Fibroblast of skin of left biceps (primary cell): ENCODE results near the gene U2AF2.

Source experiments
- DNase-seq, 2 experiments: peaks; one replicate each; pipeline ENCODE4 v3.0.0-alpha.2; 2013; ENCODE audit warnings: low read depth in 2 of 2

The U2AF2 gene

GRCh38 chr19:55690109-55690768 lies 35.4 kb downstream of the U2AF2 start:
- no peak for DNase-seq

GRCh38 chr19:55690769-55691545 lies 36.1 kb downstream of the U2AF2 start:
- no peak for DNase-seq

- no peak for DNase-seq
These were observed 37.0 kb downstream of the U2AF2 start for GRCh38 chr19:55691561-55692481.

GRCh38 chr19:55692681-55693081 lies 37.8 kb downstream of the U2AF2 start:
- no peak for DNase-seq

- no peak for DNase-seq
These were observed 38.6 kb downstream of the U2AF2 start for GRCh38 chr19:55693336-55693974.

GRCh38 chr19:55694241-55694655 lies 39.4 kb downstream of the U2AF2 start:
- DNase-seq = no peak

- DNase-seq = no peak
These were observed 40.0 kb downstream of the U2AF2 start for GRCh38 chr19:55694656-55695491.

GRCh38 chr19:55695511-55696290 lies 40.9 kb downstream of the U2AF2 start:
- no peak for DNase-seq

GRCh38 chr19:55696301-55697068 lies 41.6 kb downstream of the U2AF2 start:
- DNase-seq = no peak

- no peak for DNase-seq
These were observed 42.2 kb downstream of the U2AF2 start for GRCh38 chr19:55697069-55697440.

- no peak for DNase-seq
These were observed 42.9 kb downstream of the U2AF2 start for GRCh38 chr19:55697698-55698097.

GRCh38 chr19:55698256-55698655 lies 43.4 kb downstream of the U2AF2 start:
- no peak for DNase-seq

- DNase-seq = no peak
These were observed 44.4 kb downstream of the U2AF2 start for GRCh38 chr19:55699221-55699620.

GRCh38 chr19:55700813-55701212 lies 46.0 kb downstream of the U2AF2 start:
- DNase-seq = no peak

GRCh38 chr19:55702131-55702627 lies 47.3 kb downstream of the U2AF2 start:
- DNase-seq = no peak

- no peak for DNase-seq
These were observed 49.0 kb downstream of the U2AF2 start for GRCh38 chr19:55703790-55704215.

GRCh38 chr19:55704494-55705245 lies 49.8 kb downstream of the U2AF2 start:
- DNase-seq = no peak

- no peak for DNase-seq
These were observed 51.1 kb downstream of the U2AF2 start for GRCh38 chr19:55705972-55706371.
